ENCODE results near the gene RDH12. TPM values are rescaled to one million over a fixed set of nuclear protein-coding genes. Genes with fewer than 3 reads are reported as not detected.

Gene RDH12
- total RNA-seq, 3 donors from 2014 or later, result not detected

DNA sequence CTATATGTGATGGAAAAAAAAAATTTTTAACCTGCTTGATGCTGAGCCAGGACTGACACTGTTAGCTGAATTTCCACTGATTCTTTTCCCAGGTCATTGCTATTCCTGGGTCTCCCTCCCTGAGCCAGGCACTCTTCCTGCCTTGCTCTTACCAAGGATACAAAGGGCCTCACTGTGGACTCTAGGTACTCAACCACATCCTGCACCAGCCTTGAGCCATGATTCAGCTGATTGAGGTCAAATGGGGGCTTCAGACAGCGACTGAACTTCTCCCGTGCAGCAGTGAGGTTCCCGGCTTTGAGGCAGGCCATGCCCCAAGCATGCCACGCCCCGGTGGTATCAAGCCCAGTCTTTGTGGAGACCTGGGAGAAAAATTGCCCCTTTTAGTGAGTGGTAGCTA, 60.4 kb downstream of the RDH12 start:
- intact Hi-C loops (cut with DNase I; ENCODE audit: low total_unique reads), result no loop called here
- H3K27me3 ChIP-seq, result no peaks in the 10 kb centered on the region
- no peak overlapping the region for H3K27ac ChIP-seq
- H3K36me3 ChIP-seq, result peaks cover 10% of the 10 kb centered on the region
- no peak overlapping the region for H3K4me3 ChIP-seq
- H3K9me3 ChIP-seq, result no peaks in the 10 kb centered on the region
- TF ChIP-seq POLR2A (IDR thresholded peaks at IDR 0.05) (no peak), CTCF (IDR thresholded peaks at IDR 0.05) (no peak), POLR2AphosphoS5 (IDR thresholded peaks at IDR 0.05) (no peak)
- no peak for DNase-seq (ENCODE audit: low spot score in 2 of 2)
- H3K4me1 ChIP-seq, result no peaks in the 10 kb centered on the region

GRCh38 chr14:67763158-67763822, 61.6 kb downstream of the RDH12 start:
- H3K27ac ChIP-seq, result no peak overlapping the region
- no peak overlapping the region for H3K4me3 ChIP-seq
- intact Hi-C loops (cut with DNase I; ENCODE audit: low total_unique reads), result no loop called here
- H3K27me3 ChIP-seq, result no peaks in the 10 kb centered on the region
- TF ChIP-seq POLR2A (IDR thresholded peaks at IDR 0.05), result no peak
- no peak for TF ChIP-seq CTCF (IDR thresholded peaks at IDR 0.05)
- TF ChIP-seq POLR2AphosphoS5 (IDR thresholded peaks at IDR 0.05), result no peak
- H3K36me3 ChIP-seq, result peaks cover 10% of the 10 kb centered on the region
- DNase-seq (ENCODE audit: low spot score in 2 of 2), result no peak
- no peaks in the 10 kb centered on the region for H3K9me3 ChIP-seq
- H3K4me1 ChIP-seq, result no peaks in the 10 kb centered on the region

DNA sequence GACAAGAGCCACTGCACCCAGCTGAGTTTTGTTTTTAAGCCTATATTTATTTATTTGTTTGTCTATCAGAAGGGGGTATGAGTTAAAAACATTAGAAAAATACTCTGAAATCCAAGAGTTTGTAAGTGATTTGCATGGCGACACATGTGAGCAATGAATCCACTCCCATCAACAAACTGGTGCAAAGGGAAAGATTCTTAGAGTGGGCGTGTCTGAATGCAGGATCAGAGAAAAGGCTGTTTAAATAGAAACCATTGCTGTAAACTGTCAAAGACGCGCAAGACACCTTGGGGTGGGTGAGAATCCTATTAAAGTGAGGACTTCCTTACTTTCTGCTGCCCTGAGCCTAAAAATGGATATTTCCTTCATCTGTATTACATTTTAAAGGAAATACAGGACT, 62.8 kb downstream of the RDH12 start:
- intact Hi-C loops (cut with DNase I; ENCODE audit: low total_unique reads), result no loop called here
- Histone ChIP-seq H3K27me3 (no peaks in the 10 kb centered on the region), H3K4me1 (no peaks in the 10 kb centered on the region), H3K27ac (no peak overlapping the region), H3K4me3 (no peak overlapping the region), H3K36me3 (peaks cover 10% of the 10 kb centered on the region), H3K9me3 (no peaks in the 10 kb centered on the region)
- no peak for TF ChIP-seq POLR2A (IDR thresholded peaks at IDR 0.05)
- no peak for TF ChIP-seq CTCF (IDR thresholded peaks at IDR 0.05)
- no peak for TF ChIP-seq POLR2AphosphoS5 (IDR thresholded peaks at IDR 0.05)
- no peak for DNase-seq (ENCODE audit: low spot score in 2 of 2)

GRCh38 chr14:67765192-67765834, 63.6 kb downstream of the RDH12 start:
- peaks cover 10% of the 10 kb centered on the region for H3K36me3 ChIP-seq
- intact Hi-C loops (cut with DNase I; ENCODE audit: low total_unique reads), result no loop called here
- H3K4me1 ChIP-seq, result no peaks in the 10 kb centered on the region
- no peak overlapping the region for H3K4me3 ChIP-seq
- no peak for DNase-seq (ENCODE audit: low spot score in 2 of 2)
- no peaks in the 10 kb centered on the region for H3K9me3 ChIP-seq
- no peaks in the 10 kb centered on the region for H3K27me3 ChIP-seq
- TF ChIP-seq POLR2AphosphoS5 (IDR thresholded peaks at IDR 0.05) (no peak), POLR2A (IDR thresholded peaks at IDR 0.05) (no peak), CTCF (IDR thresholded peaks at IDR 0.05) (no peak)
- no peak overlapping the region for H3K27ac ChIP-seq

- Histone ChIP-seq H3K4me1 (no peaks in the 10 kb centered on the region), H3K4me3 (no peak overlapping the region), H3K36me3 (peaks cover 7% of the 10 kb centered on the region), H3K27ac (no peak overlapping the region), H3K27me3 (no peaks in the 10 kb centered on the region), H3K9me3 (no peaks in the 10 kb centered on the region)
- no peak for DNase-seq (ENCODE audit: low spot score in 2 of 2)
- intact Hi-C loops (cut with DNase I; ENCODE audit: low total_unique reads), result no loop called here
- TF ChIP-seq CTCF (IDR thresholded peaks at IDR 0.05), result no peak
- TF ChIP-seq POLR2AphosphoS5 (IDR thresholded peaks at IDR 0.05), result no peak
- no peak for TF ChIP-seq POLR2A (IDR thresholded peaks at IDR 0.05)
These were observed 64.5 kb downstream of the RDH12 start for GRCh38 chr14:67766035-67766680.

Measured in breast epithelium (tissue), 4 donors.